Mesendoderm (in vitro differentiated cells): ENCODE results near the gene MIX23.

Source experiments
- DNase-seq: peaks from one replicate; pipeline ENCODE4 v3.0.0; 2013
- H2AK5ac ChIP-seq: 2 replicates; pipeline ENCODE4 v1.6.1; 2013; ENCODE audit warnings: low read length, inconsistent platforms
- H2BK120ac ChIP-seq: 2 replicates; pipeline ENCODE4 v1.6.1; 2013; ENCODE audit warnings: low read depth, mild to moderate bottlenecking, low read length, moderate library complexity, mixed read lengths
- H2BK15ac ChIP-seq: replicated peaks from 2 replicates; pipeline ENCODE4 v1.6.1; 2013; ENCODE audit warnings: low read depth, mild to moderate bottlenecking, moderate library complexity
- H2BK5ac ChIP-seq: 2 replicates; pipeline ENCODE4 v1.6.1; 2013; ENCODE audit warnings: low read length, inconsistent platforms
- H3K18ac ChIP-seq: 2 replicates; pipeline ENCODE4 v1.6.1; 2013; ENCODE audit warnings: mild to moderate bottlenecking, low read length, mixed read lengths
- H3K23ac ChIP-seq: one replicate; pipeline ENCODE4 v1.6.1; 2013; ENCODE audit warnings: low read length
- H3K27ac ChIP-seq: 2 replicates; pipeline ENCODE4 v1.5.1; 2013; ENCODE audit warnings: low read depth, mild to moderate bottlenecking, inconsistent platforms, low read length, moderate library complexity
- H3K27me3 ChIP-seq: 2 replicates; pipeline ENCODE4 v1.6.1; 2013; ENCODE audit warnings: low read length, control low read depth, mild to moderate bottlenecking, inconsistent platforms; ENCODE audit not compliant: insufficient read depth, poor library complexity
- H3K36me3 ChIP-seq: 2 replicates; pipeline ENCODE4 v1.6.1; 2013; ENCODE audit warnings: low read length, inconsistent platforms; ENCODE audit not compliant: control insufficient read depth, insufficient read depth
- H3K4ac ChIP-seq: one replicate; pipeline ENCODE4 v1.6.1; 2013; ENCODE audit warnings: low read depth, mild to moderate bottlenecking, low read length, moderate library complexity
- H3K4me1 ChIP-seq: 2 replicates; pipeline ENCODE4 v1.6.1; 2013; ENCODE audit warnings: low read depth, low read length, inconsistent platforms; ENCODE audit not compliant: control insufficient read depth
- H3K4me2 ChIP-seq: 2 replicates; pipeline ENCODE4 v1.6.1; 2013; ENCODE audit warnings: low read length
- H3K4me3 ChIP-seq: 2 replicates; pipeline ENCODE4 v1.5.1; 2013; ENCODE audit warnings: mild to moderate bottlenecking, low read length
- H3K56ac ChIP-seq: one replicate; pipeline ENCODE4 v1.6.1; 2013; ENCODE audit warnings: low read length
- H3K79me1 ChIP-seq: 2 replicates; pipeline ENCODE4 v1.6.1; 2013; ENCODE audit warnings: low read length, inconsistent platforms
- H3K79me2 ChIP-seq: 2 replicates; pipeline ENCODE4 v1.6.1; 2013; ENCODE audit warnings: mild to moderate bottlenecking, low read length; ENCODE audit not compliant: control insufficient read depth, insufficient read depth
- H3K9ac ChIP-seq: 2 replicates; pipeline ENCODE4 v1.6.1; 2013; ENCODE audit warnings: low read length, inconsistent platforms
- H4K5ac ChIP-seq: one replicate; pipeline ENCODE4 v1.6.1; 2013; ENCODE audit warnings: low read length
- H4K8ac ChIP-seq: one replicate; pipeline ENCODE4 v1.6.1; 2013; ENCODE audit warnings: low read depth, mild to moderate bottlenecking, control low read depth, low read length, moderate library complexity
- WGBS: extraction: QIAGEN DNeasy Blood & Tissue Kit; methylation state at CpG from one replicate; pipeline ENCODE4 v1.1.7; 2013; ENCODE audit warnings: low lambda C conversion rate, missing lambda C conversion rate; ENCODE audit not compliant: insufficient coverage; ENCODE audit errors: extremely low coverage; 5-methylcytosine and 5-hydroxymethylcytosine counted together

The MIX23 gene

GRCh38 chr3:122343654-122344053 is 39.4 kb downstream of the MIX23 start:
- DNase-seq, result no peak
- H3K9ac ChIP-seq, result no peak overlapping the region
- no peak overlapping the region for H3K23ac ChIP-seq
- H3K4ac ChIP-seq, result no peak overlapping the region
- no peak overlapping the region for H3K4me2 ChIP-seq
- H2BK15ac ChIP-seq, result no peak overlapping the region
- no peak overlapping the region for H2BK120ac ChIP-seq
- H3K27ac ChIP-seq, result no peak overlapping the region
- H4K5ac ChIP-seq, result no peak overlapping the region
- H3K4me3 ChIP-seq, result no peak overlapping the region
- H3K18ac ChIP-seq, result no peak overlapping the region
- no peaks in the 10 kb centered on the region for H3K79me2 ChIP-seq
- H2BK5ac ChIP-seq, result no peak overlapping the region
- H3K4me1 ChIP-seq, result no peaks in the 10 kb centered on the region
- H3K56ac ChIP-seq, result no peak overlapping the region
- WGBS, result no CpG with 5 or more reads among the region's 2 CpGs
- no peaks in the 10 kb centered on the region for H3K79me1 ChIP-seq
- H4K8ac ChIP-seq, result no peak overlapping the region
- no peaks in the 10 kb centered on the region for H3K27me3 ChIP-seq
- no peak overlapping the region for H2AK5ac ChIP-seq
- no peaks in the 10 kb centered on the region for H3K36me3 ChIP-seq

DNA sequence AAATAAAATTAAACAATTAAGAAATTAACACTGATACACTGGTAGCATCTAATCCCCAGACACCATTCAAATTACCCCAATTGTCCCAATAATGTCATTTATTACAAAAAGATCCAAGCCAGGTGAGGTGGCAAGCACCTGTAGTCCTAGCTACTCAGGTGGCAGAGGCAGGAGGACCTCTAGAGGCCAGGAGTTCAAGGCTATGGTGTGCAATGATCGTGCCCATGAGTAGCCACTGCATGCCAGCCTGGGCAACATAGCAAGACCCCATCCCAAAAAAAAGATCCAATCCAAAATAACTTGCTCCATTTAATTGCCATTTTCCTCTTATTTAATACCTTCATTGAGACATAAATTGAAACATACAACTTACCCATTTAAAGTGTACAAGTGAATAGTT is 40.2 kb downstream of the MIX23 start:
- H3K27me3 ChIP-seq, result no peaks in the 10 kb centered on the region
- H3K4me2 ChIP-seq, result no peak overlapping the region
- H4K8ac ChIP-seq, result no peak overlapping the region
- no peak overlapping the region for H3K4me3 ChIP-seq
- H3K36me3 ChIP-seq, result no peaks in the 10 kb centered on the region
- no peak overlapping the region for H2BK120ac ChIP-seq
- H3K18ac ChIP-seq, result no peak overlapping the region
- H3K23ac ChIP-seq, result no peak overlapping the region
- no peak overlapping the region for H3K4ac ChIP-seq
- H3K79me1 ChIP-seq, result no peaks in the 10 kb centered on the region
- no peaks in the 10 kb centered on the region for H3K4me1 ChIP-seq
- H4K5ac ChIP-seq, result no peak overlapping the region
- WGBS, result no CpG with 5 or more reads among the region's 1 CpG
- H2BK15ac ChIP-seq, result no peak overlapping the region
- H3K56ac ChIP-seq, result no peak overlapping the region
- H3K27ac ChIP-seq, result no peak overlapping the region
- no peak overlapping the region for H3K9ac ChIP-seq
- no peak overlapping the region for H2AK5ac ChIP-seq
- no peak overlapping the region for H2BK5ac ChIP-seq
- DNase-seq, result no peak
- no peaks in the 10 kb centered on the region for H3K79me2 ChIP-seq

- Histone ChIP-seq H3K4ac (no peak overlapping the region), H3K4me1 (no peaks in the 10 kb centered on the region), H3K23ac (no peak overlapping the region), H2BK120ac (no peak overlapping the region), H4K8ac (no peak overlapping the region), H2AK5ac (no peak overlapping the region), H4K5ac (no peak overlapping the region), H3K79me1 (no peaks in the 10 kb centered on the region), H3K27ac (no peak overlapping the region), H3K79me2 (no peaks in the 10 kb centered on the region), H3K4me2 (no peak overlapping the region), H3K9ac (no peak overlapping the region), H3K18ac (no peak overlapping the region), H3K27me3 (no peaks in the 10 kb centered on the region), H3K4me3 (no peak overlapping the region), H3K56ac (no peak overlapping the region), H2BK5ac (no peak overlapping the region), H2BK15ac (no peak overlapping the region), H3K36me3 (no peaks in the 10 kb centered on the region)
- WGBS, result no CpG with 5 or more reads among the region's 8 CpGs
- DNase-seq, result no peak
Measured at GRCh38 chr3:122332551-122332950, 50.5 kb downstream of the MIX23 start.

DNA sequence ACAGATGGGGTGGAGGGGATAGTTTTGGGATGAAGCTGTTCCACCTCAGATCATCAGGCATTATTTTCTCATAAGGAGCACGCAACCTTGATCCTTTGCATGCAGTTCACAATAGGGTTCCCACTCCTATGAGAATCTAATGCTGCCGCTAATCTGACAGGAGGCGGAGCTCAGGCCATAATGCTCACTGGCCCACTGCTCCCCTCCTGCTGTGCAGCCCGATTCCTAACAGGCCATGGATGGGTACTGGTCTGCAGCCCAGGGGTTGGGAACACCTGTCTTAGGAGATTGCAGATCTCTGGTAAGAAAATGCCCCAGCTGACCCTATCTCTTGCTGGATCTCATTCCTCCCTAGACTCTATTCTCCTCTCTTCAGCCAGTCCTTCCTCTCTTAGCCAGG is 51.1 kb downstream of the MIX23 start:
- no peaks in the 10 kb centered on the region for H3K79me2 ChIP-seq
- no peak overlapping the region for H3K56ac ChIP-seq
- H3K4ac ChIP-seq, result no peak overlapping the region
- no peak overlapping the region for H3K4me2 ChIP-seq
- H3K18ac ChIP-seq, result no peak overlapping the region
- no peaks in the 10 kb centered on the region for H3K36me3 ChIP-seq
- no peak overlapping the region for H2BK5ac ChIP-seq
- H3K4me3 ChIP-seq, result no peak overlapping the region
- no peak overlapping the region for H2BK15ac ChIP-seq
- H3K23ac ChIP-seq, result no peak overlapping the region
- DNase-seq, result no peak
- WGBS, result no CpG with 5 or more reads among the region's 4 CpGs
- no peaks in the 10 kb centered on the region for H3K4me1 ChIP-seq
- no peak overlapping the region for H2AK5ac ChIP-seq
- no peak overlapping the region for H4K5ac ChIP-seq
- H3K9ac ChIP-seq, result no peak overlapping the region
- no peak overlapping the region for H4K8ac ChIP-seq
- H3K27me3 ChIP-seq, result no peaks in the 10 kb centered on the region
- no peak overlapping the region for H2BK120ac ChIP-seq
- no peaks in the 10 kb centered on the region for H3K79me1 ChIP-seq
- no peak overlapping the region for H3K27ac ChIP-seq

- no peak overlapping the region for H4K8ac ChIP-seq
Measured at GRCh38 chr3:122325769-122326168, 57.3 kb downstream of the MIX23 start.

DNA sequence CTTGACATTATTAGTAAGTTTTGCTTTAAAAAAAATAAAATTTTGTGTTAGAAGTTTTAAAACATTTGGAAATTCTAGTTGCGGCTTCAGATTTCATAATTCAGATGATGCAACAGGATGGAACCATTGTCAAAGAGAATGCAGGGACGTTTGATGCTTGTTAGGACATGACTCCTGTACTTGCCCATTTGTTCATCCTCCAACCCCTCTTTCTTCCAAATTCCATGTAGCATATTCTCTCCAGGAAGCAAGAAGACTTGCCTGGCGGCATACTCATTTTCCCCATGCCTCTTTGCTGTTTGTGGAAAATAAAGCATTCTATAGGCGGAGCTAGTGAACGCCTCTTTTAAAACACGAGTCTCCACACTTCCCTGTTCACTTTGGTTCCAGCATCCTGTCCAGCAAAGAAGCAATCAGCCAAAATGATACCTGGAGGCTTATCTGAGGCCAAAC is 58.1 kb downstream of the MIX23 start, which contains the start of gene CSTA:
Gene CSTA, plus strand, starts transcription at position 378 of the 453 bp plus-strand sequence. Its CDS starts 45 bp downstream, at position 423.
- H2AK5ac ChIP-seq, result no peak within 1 kb of the TSS
- no peak within 1 kb of the TSS for H2BK15ac ChIP-seq
- no peak within 1 kb of the TSS for H3K23ac ChIP-seq
- no peak within 1 kb of the TSS for H3K56ac ChIP-seq
- no peak within 1 kb of the TSS for H3K18ac ChIP-seq
- no peaks in the 10 kb centered on the region for H3K27me3 ChIP-seq
- no peaks in the 10 kb centered on the region for H3K4me1 ChIP-seq
- no peak within 1 kb of the TSS for H3K4me3 ChIP-seq
- no peak within 1 kb of the TSS for H3K27ac ChIP-seq
- no peak within 1 kb of the TSS for H2BK5ac ChIP-seq
- no peak within 1 kb of the TSS for H3K9ac ChIP-seq
- no CpG with 5 or more reads among the region's 6 CpGs for WGBS
- H3K4ac ChIP-seq, result no peak within 1 kb of the TSS
- DNase-seq, result no peak
- no peak within 1 kb of the TSS for H2BK120ac ChIP-seq
- H3K4me2 ChIP-seq, result no peak within 1 kb of the TSS
- H3K36me3 ChIP-seq, result no peaks in the 10 kb centered on the region
- H4K5ac ChIP-seq, result no peak within 1 kb of the TSS
- H3K79me1 ChIP-seq, result no peaks in the 10 kb centered on the region
- no peaks in the 10 kb centered on the region for H3K79me2 ChIP-seq
- H4K8ac ChIP-seq, result no peak within 1 kb of the TSS

More at GRCh38 chr3:122325769-122326168, 57.3 kb downstream of the MIX23 start:
- Histone ChIP-seq H3K56ac (no peak overlapping the region), H3K36me3 (no peaks in the 10 kb centered on the region), H3K23ac (no peak overlapping the region), H2BK5ac (no peak overlapping the region), H3K4ac (no peak overlapping the region), H2BK120ac (no peak overlapping the region), H3K18ac (no peak overlapping the region), H3K9ac (no peak overlapping the region), H3K27me3 (no peaks in the 10 kb centered on the region), H4K5ac (no peak overlapping the region), H3K4me3 (no peak overlapping the region), H2AK5ac (no peak overlapping the region), H2BK15ac (no peak overlapping the region), H3K4me1 (no peaks in the 10 kb centered on the region), H3K79me1 (no peaks in the 10 kb centered on the region), H3K79me2 (no peaks in the 10 kb centered on the region), H3K4me2 (no peak overlapping the region), H3K27ac (no peak overlapping the region)
- no peak for DNase-seq
- no CpG with 5 or more reads among the region's 3 CpGs for WGBS
